ENCODE measurements around the gene PLPP1. TPM values are rescaled to one million over a fixed set of nuclear protein-coding genes. Genes with fewer than 3 reads are reported as not detected.
A peak's percentile ranks its signal among the peaks of the same experiment; 100 is the strongest.

Gene PLPP1
- total RNA-seq, 1 experiment from 2014 or later = 90.6 TPM

- peak; percentile 30 for DNase-seq (ENCODE audit: low read depth)
Measured at GRCh38 chr5:55450050-55450765, 84.6 kb downstream of the PLPP1 start.

- no peak for DNase-seq (ENCODE audit: low read depth)
Measured at GRCh38 chr5:55446640-55447351, 88.0 kb downstream of the PLPP1 start.

GRCh38 chr5:55445791-55446190 is 89.0 kb downstream of the PLPP1 start:
- no peak for DNase-seq (ENCODE audit: low read depth)

- no peak for DNase-seq (ENCODE audit: low read depth)
Measured at GRCh38 chr5:55441954-55442353, 92.8 kb downstream of the PLPP1 start.

GRCh38 chr5:55441107-55441771 is 93.5 kb downstream of the PLPP1 start:
- DNase-seq (ENCODE audit: low read depth) = no peak

GRCh38 chr5:55440188-55440646 is 94.5 kb downstream of the PLPP1 start:
- peak; percentile 51 for DNase-seq (ENCODE audit: low read depth)

GRCh38 chr5:55438998-55439397 is 95.8 kb downstream of the PLPP1 start:
- DNase-seq (ENCODE audit: low read depth) = peak; percentile 81

- no peak for DNase-seq (ENCODE audit: low read depth)
Measured at GRCh38 chr5:55437859-55438206, 96.9 kb downstream of the PLPP1 start.

GRCh38 chr5:55437452-55437851 is 97.3 kb downstream of the PLPP1 start:
- DNase-seq (ENCODE audit: low read depth) = no peak

- no peak for DNase-seq (ENCODE audit: low read depth)
Measured at GRCh38 chr5:55432549-55432948, 102.2 kb downstream of the PLPP1 start.

- no peak for DNase-seq (ENCODE audit: low read depth)
Measured at GRCh38 chr5:55429613-55430253, 105.0 kb downstream of the PLPP1 start.

- DNase-seq (ENCODE audit: low read depth) = no peak
Measured at GRCh38 chr5:55429221-55429612, 105.5 kb downstream of the PLPP1 start.

- DNase-seq (ENCODE audit: low read depth) = peak; percentile 96
Measured at GRCh38 chr5:55427157-55427556, 107.6 kb downstream of the PLPP1 start.

- no peak for DNase-seq (ENCODE audit: low read depth)
Measured at GRCh38 chr5:55426455-55426854, 108.3 kb downstream of the PLPP1 start.

GRCh38 chr5:55421074-55421529 is 113.7 kb downstream of the PLPP1 start:
- peak; percentile 63 for DNase-seq (ENCODE audit: low read depth)

- DNase-seq (ENCODE audit: low read depth) = peak; percentile 25
Measured at GRCh38 chr5:55418994-55419968, 115.5 kb downstream of the PLPP1 start.

- no peak for DNase-seq (ENCODE audit: low read depth)
Measured at GRCh38 chr5:55416306-55416705, 118.5 kb downstream of the PLPP1 start.

- DNase-seq (ENCODE audit: low read depth) = no peak
Measured at GRCh38 chr5:55415071-55415470, 119.7 kb downstream of the PLPP1 start.

GRCh38 chr5:55413644-55414043 is 121.1 kb downstream of the PLPP1 start:
- DNase-seq (ENCODE audit: low read depth) = no peak

GRCh38 chr5:55411876-55412275 is 122.9 kb downstream of the PLPP1 start:
- no peak for DNase-seq (ENCODE audit: low read depth)

GRCh38 chr5:55410845-55411244 is 123.9 kb downstream of the PLPP1 start:
- DNase-seq (ENCODE audit: low read depth) = no peak
